ENCODE data around the gene PGLYRP2. TPM values are rescaled to one million over a fixed set of nuclear protein-coding genes. Genes with fewer than 3 reads are reported as not detected.

The PGLYRP2 gene
- total RNA-seq, 1 donor: not detected

- TF ChIP-seq CTCF (IDR thresholded peaks at IDR 0.05; ENCODE audit: extremely low read depth, low read depth, low read length): no peak
- no peaks in the 10 kb centered on the region for H3K27me3 ChIP-seq (ENCODE audit: insufficient read depth, low read length)
- no peak overlapping the region for H2AFZ ChIP-seq (ENCODE audit: low read length)
- peaks cover 39% of the 10 kb centered on the region for H3K36me3 ChIP-seq (ENCODE audit: insufficient read depth, low read length)
- no peak overlapping the region for H3K4me3 ChIP-seq (ENCODE audit: insufficient read depth, low read length)
- H3K27ac ChIP-seq (ENCODE audit: low read depth, low read length): no peak overlapping the region
- H3K4me1 ChIP-seq (ENCODE audit: insufficient read depth, low read length): peaks cover 2% of the 10 kb centered on the region
- peaks cover 29% of the 10 kb centered on the region for H3K79me2 ChIP-seq (ENCODE audit: insufficient read depth, low read length)
- H4K20me1 ChIP-seq (ENCODE audit: insufficient read depth, low read length): peaks cover 9% of the 10 kb centered on the region
- H3K9me3 ChIP-seq (ENCODE audit: low read depth, low read length): no peaks in the 10 kb centered on the region
- no peak overlapping the region for H3K4me2 ChIP-seq (ENCODE audit: insufficient read depth, low read length)
- peak; percentile 65 for DNase-seq (ENCODE audit: insufficient read length, low spot score, missing footprints)
These were observed 54.5 kb downstream of the PGLYRP2 start for GRCh38 chr19:15424692-15425272.

GRCh38 chr19:15424121-15424520, 55.2 kb downstream of the PGLYRP2 start:
- H3K27ac ChIP-seq (ENCODE audit: low read depth, low read length): no peak overlapping the region
- no peaks in the 10 kb centered on the region for H3K27me3 ChIP-seq (ENCODE audit: insufficient read depth, low read length)
- no peak overlapping the region for H2AFZ ChIP-seq (ENCODE audit: low read length)
- H3K4me1 ChIP-seq (ENCODE audit: insufficient read depth, low read length): peaks cover 8% of the 10 kb centered on the region
- TF ChIP-seq CTCF (IDR thresholded peaks at IDR 0.05; ENCODE audit: extremely low read depth, low read depth, low read length): no peak
- DNase-seq (ENCODE audit: insufficient read length, low spot score, missing footprints): no peak
- H3K9me3 ChIP-seq (ENCODE audit: low read depth, low read length): no peaks in the 10 kb centered on the region
- H4K20me1 ChIP-seq (ENCODE audit: insufficient read depth, low read length): peaks cover 9% of the 10 kb centered on the region
- H3K4me3 ChIP-seq (ENCODE audit: insufficient read depth, low read length): no peak overlapping the region
- H3K36me3 ChIP-seq (ENCODE audit: insufficient read depth, low read length): peaks cover 39% of the 10 kb centered on the region
- H3K79me2 ChIP-seq (ENCODE audit: insufficient read depth, low read length): peaks cover 23% of the 10 kb centered on the region
- H3K4me2 ChIP-seq (ENCODE audit: insufficient read depth, low read length): no peak overlapping the region

- peaks cover 11% of the 10 kb centered on the region for H4K20me1 ChIP-seq (ENCODE audit: insufficient read depth, low read length)
- no peak overlapping the region for H3K27ac ChIP-seq (ENCODE audit: low read depth, low read length)
- H3K4me2 ChIP-seq (ENCODE audit: insufficient read depth, low read length): no peak overlapping the region
- H3K79me2 ChIP-seq (ENCODE audit: insufficient read depth, low read length): peaks cover 20% of the 10 kb centered on the region
- peaks cover 39% of the 10 kb centered on the region for H3K36me3 ChIP-seq (ENCODE audit: insufficient read depth, low read length)
- no peaks in the 10 kb centered on the region for H3K9me3 ChIP-seq (ENCODE audit: low read depth, low read length)
- peak; percentile 52 for DNase-seq (ENCODE audit: insufficient read length, low spot score, missing footprints)
- peaks cover 8% of the 10 kb centered on the region for H3K4me1 ChIP-seq (ENCODE audit: insufficient read depth, low read length)
- no peak for TF ChIP-seq CTCF (IDR thresholded peaks at IDR 0.05; ENCODE audit: extremely low read depth, low read depth, low read length)
- no peaks in the 10 kb centered on the region for H3K27me3 ChIP-seq (ENCODE audit: insufficient read depth, low read length)
- no peak overlapping the region for H2AFZ ChIP-seq (ENCODE audit: low read length)
- H3K4me3 ChIP-seq (ENCODE audit: insufficient read depth, low read length): no peak overlapping the region
These were observed 56.2 kb downstream of the PGLYRP2 start for GRCh38 chr19:15423130-15423529.

GRCh38 chr19:15422296-15423075, 56.8 kb downstream of the PGLYRP2 start:
- no peak overlapping the region for H3K4me3 ChIP-seq (ENCODE audit: insufficient read depth, low read length)
- DNase-seq (ENCODE audit: insufficient read length, low spot score, missing footprints): peak; percentile 79
- peaks cover 39% of the 10 kb centered on the region for H3K36me3 ChIP-seq (ENCODE audit: insufficient read depth, low read length)
- no peak overlapping the region for H3K27ac ChIP-seq (ENCODE audit: low read depth, low read length)
- no peaks in the 10 kb centered on the region for H3K9me3 ChIP-seq (ENCODE audit: low read depth, low read length)
- no peak for TF ChIP-seq CTCF (IDR thresholded peaks at IDR 0.05; ENCODE audit: extremely low read depth, low read depth, low read length)
- peaks cover 12% of the 10 kb centered on the region for H3K4me1 ChIP-seq (ENCODE audit: insufficient read depth, low read length)
- no peak overlapping the region for H2AFZ ChIP-seq (ENCODE audit: low read length)
- no peaks in the 10 kb centered on the region for H3K27me3 ChIP-seq (ENCODE audit: insufficient read depth, low read length)
- peaks cover 17% of the 10 kb centered on the region for H4K20me1 ChIP-seq (ENCODE audit: insufficient read depth, low read length)
- H3K79me2 ChIP-seq (ENCODE audit: insufficient read depth, low read length): peaks cover 20% of the 10 kb centered on the region
- H3K4me2 ChIP-seq (ENCODE audit: insufficient read depth, low read length): no peak overlapping the region
